ENCODE results near the gene HTATSF1.
A peak's percentile ranks its signal among the peaks of the same experiment; 100 is the strongest.

Gene HTATSF1

DNA sequence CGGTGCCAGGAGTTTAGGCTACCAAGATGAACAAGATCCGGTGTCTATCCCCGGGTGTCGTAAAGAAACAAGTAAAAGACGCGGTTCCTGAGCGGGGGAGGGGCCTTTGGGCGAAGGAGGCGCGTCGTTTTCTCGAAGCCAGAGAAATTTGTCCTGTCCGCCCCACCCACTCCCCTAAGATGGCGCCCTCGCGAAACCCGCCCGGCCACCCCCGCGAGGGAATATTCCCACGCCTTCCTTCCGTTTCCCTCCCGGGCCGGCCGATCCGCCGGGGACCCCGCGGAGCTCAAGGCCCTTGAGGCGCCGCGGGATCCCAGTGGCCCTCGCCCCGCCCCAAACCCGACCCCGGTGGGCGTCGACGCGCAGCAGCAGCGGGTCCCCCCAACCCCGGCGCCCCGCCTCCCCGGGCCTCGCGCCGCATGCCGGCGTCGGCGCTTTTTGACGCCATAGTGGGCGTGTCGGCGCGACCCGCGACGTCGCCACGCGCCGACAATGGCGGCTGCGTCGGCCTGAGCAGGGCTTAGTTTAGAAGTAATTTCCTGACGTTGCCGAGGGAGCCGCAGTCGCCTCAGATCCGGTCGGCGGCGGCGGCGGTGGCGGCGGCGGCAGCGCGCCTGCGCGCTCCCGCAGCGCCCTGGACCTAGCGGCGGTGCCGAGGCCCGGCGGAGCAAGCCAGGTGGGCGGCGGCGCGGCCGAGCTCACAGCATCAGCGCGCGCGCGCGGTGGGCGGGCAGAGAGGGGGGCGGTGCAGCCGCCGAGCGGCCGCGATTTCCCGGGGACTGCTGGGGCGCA is 432 bp upstream of the HTATSF1 start:
- peak; percentile 65 to 95 (median 81) for DNase-seq

DNA sequence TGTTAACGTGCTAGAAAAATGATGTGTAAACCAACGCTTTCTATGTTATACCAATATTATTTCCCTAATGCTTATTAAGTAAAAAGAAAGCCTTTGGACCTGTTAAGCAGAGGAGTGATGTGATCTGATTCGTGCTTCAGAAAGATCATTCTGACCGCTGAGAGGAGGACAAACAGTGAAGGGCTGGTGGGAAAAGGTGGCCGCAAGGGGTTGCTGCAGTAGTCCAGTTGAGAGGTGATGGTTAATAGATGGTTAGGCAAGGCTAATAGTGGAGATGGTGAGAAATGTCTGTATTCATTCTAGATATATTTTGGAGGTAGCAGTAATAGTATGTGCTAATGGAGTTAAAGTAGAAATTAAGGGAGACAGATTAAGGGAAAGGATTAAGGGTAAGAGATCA is 21.7 kb downstream of the HTATSF1 start:
- no peak for DNase-seq

DNA sequence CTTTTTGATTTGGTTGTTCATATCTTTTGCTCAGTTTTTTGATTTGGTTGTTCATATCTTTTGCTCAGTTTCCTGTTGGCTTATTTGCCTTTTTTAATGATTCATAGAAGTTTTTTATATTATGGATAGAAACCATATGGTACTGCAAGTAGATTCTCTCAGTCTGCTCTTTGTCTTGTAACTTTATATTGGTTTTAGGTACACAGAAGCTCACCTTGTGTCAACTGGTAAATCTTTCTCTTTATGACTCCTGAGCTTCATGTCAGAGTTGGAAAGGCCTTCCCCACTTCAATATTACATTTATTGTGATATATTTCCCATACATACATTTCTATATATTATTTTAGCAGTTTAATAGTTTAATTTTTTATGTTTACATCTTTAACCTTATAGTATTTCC is 26.4 kb downstream of the HTATSF1 start:
- DNase-seq, result no peak

DNA sequence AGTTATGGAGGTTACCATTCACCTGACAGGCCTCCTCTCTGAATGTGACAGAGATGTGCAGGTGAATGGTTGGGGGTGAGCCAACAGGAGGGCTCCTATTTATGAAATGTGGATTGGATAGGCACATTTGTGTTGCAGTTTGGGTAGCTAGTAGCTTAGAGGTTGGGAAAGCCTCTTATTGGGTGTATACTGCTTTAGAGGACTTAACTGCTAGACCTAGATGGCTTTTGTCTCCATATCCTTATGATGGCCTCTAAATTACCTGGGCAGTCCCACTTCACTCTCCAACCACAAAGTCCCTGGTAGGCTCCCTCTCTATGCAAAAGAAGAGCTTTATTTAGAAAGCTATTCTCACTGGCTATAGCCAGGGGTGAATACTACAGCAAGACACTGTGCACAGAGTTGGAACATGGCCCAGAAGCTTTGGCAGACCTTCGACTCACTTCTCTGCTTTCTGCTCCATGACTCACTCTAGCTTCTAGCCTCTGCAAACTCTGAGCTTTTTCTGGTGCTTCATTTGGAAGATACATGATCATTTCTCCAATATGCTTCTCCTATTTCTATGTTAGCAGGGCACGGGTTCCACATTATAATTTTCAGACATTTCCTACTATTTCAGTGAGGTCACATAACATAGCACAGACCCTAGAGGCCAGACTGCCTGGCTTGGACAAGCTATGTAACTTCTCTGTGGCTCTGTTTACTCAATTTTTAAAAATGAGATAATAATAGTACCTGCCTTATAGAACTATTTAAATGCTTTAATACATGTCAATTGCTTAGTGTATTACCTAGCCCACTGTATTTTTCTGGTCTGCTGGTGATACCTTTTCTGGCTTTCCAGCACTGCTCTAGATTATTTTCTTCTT is 28.6 kb downstream of the HTATSF1 start:
- DNase-seq, result no peak

DNA sequence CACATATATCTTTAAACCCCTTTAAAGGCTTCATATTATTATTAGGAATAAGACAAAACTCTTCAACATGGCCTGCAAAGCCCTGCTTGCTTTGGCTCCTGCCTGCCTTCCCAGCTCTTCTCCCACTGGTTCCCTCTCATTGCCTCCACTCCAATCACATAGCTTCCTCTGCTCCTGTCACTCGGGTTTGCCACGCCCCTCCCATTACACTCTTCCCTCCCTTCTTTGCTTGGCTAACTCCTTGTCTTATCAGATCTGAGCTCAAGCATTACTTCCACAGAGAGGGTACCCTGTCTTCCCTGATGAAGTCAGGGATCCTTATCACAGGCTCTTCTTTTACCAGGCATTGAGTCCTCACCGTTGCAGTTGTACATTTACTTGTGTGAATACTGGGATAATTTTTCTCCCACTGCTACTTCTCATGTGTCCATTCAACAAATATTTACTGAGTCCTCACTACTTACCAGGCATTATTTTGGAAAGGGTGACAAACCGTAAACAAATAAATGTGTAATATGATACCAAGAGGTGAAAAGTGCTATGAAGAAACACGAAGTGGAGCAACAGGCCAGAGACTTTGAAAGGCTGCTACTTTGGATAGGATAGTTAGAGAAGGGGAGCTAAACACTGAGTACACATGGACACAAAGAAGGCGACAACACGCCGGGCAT is 31.4 kb downstream of the HTATSF1 start:
- no peak for DNase-seq

DNA sequence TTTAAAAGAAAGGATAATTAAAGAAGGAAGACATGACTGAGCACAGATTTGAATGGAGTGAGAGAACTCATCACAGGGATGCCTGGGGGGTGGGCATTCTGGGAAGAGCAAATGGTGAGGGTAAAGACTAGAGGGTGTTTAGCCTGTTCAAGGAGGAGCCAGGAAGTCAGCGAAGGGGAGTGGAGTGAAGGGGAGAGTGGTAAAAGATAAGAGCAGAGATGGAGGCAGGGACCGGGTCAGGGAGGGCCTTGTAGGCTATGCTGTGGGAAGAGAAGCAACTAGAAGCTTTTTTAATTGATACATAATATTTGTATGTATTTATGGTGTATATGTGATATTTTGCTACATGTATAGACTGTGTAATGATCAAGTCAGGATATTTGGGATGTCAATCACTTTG is 32.4 kb downstream of the HTATSF1 start:
- no peak for DNase-seq

DNA sequence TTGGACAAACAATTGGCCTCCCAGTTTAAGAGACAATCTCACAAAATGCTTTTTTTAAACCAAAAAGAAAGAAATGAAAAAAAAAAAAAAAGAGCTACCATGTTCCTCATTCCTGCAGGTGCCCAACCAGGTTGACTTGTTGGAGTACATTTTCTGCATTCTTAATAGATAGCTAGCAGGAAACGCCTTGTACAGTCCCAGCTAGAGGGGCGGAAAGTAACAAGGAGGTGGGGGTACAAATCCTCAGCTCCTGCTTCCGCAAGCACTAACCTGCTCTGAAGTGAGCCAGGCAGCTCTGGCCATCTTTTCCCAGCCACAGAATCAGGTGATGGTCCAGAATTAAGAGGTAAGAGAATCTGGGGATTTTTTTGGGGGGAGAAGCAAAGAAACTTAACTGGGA is 34.6 kb downstream of the HTATSF1 start, which contains the start of gene VGLL1:
TSS of gene VGLL1 (plus strand) at position 265 of the 400 bp plus-strand sequence. CDS start 3,806 bp downstream, outside the sequence.
- no peak for DNase-seq

DNA sequence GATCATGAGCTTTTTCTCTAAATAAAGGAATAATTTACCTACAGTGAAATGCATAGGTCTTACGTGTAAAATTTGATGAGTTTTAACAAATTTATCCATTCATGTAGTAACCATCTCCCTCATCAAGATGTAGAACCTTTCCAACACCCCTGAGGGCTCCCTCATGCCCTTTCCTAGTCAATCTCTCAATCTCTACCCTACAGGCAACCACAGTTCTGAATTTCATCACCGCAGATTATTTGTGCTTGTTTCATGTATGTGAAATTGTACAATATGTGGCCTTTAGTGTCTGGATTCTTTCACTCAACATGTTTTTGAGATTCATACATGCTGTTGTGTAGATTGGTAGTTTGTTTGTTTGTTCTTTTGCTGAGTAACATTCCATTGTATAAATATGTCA is 36.7 kb downstream of the HTATSF1 start:
- no peak for DNase-seq

DNA sequence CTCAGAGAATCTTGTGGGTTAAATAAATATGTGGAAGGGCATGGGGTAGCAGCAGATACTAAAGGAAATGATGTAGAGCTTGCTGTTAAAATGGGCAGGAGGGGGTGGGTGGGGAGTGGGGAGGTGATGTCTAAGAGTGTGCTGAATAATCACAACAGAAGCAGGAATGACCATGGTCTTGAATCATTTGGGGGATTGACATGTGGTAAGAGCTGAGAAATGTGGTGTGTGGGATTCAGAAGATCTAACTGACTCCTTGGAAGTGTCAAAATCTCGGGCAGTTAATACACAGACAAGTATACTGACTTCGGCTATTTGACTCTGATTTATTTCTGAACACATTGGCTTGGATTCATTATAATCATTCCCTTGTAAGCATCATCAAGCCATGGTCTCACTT is 41.4 kb downstream of the HTATSF1 start:
- DNase-seq, result no peak

DNA sequence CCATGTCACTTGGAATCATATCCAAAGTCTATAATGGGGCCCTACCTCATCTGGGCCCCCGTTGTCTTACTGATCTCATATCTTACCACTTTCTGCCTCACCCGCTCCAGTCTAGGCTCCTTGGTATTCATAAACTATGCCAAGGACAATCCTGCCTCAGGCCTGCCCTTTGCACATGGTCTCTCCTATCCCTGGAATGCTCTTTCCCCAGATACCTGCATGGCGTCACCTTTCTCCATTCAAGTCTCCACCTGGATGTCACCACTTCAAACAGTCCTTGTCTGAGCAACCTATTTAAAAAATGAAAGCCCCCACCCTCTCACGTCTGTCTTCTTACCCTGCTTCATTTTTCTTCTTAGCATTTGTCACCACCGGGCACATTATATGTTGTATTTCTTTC is 42.8 kb downstream of the HTATSF1 start:
- DNase-seq, result no peak

DNA sequence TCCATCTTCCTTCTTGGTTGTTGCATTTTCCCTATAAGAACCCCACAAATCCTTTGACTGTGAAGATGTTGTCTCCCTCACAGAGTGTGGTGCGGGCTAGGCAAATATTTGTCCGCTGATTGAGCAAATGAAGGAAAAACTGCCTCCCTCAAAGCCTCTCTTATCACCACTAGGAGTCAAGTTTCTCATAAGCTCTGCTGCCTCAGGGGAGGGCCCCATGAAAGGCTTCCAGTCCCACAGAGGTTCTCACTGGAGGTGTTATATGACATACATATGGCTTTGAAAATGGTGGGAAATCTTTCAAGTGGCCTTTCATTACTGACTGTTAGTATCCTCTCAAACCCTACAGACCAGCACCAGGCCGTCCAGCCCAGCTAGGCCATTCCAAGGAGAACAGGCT is 43.9 kb downstream of the HTATSF1 start:
- DNase-seq, result no peak

DNA sequence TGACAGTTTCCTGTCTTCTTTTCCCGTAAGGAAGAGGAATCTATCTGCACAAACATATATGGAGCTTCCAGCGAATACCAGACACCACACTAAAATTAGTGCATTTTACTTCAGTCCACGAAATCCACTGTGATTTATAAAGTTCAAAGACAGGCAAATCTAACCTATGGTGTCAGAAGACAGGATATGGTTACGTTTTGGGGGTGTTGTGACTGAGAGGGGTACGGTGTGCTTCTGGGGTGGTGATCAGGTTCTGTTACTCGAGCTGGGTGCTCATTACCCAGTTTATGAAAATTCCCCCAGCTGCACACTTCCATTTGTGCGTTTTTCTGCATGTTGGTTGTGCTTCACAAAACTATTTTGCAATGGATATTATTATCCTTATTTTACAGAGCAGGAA is 44.9 kb downstream of the HTATSF1 start:
- DNase-seq, result no peak

DNA sequence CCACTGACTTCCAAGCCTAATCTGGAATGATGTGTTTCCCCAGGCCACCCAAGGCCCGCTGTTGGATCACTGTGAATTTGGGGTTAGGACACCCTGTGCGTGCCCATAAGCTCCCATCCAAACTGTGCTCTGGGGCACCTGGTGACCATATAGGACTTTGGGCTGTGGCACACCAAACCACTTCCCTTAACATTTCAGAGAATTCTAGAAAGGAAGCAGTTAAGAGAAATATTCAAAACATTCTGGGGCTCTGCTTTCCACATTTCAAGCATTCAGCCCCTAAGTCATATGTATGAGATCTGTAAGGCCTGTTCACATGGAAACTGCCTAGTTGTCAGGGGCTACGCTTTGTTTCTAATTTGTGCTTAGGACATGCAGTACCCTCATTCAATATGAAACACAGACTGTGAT is 49.0 kb downstream of the HTATSF1 start:
- DNase-seq, result peak in 1 of 5 experiments; percentile 70

DNA sequence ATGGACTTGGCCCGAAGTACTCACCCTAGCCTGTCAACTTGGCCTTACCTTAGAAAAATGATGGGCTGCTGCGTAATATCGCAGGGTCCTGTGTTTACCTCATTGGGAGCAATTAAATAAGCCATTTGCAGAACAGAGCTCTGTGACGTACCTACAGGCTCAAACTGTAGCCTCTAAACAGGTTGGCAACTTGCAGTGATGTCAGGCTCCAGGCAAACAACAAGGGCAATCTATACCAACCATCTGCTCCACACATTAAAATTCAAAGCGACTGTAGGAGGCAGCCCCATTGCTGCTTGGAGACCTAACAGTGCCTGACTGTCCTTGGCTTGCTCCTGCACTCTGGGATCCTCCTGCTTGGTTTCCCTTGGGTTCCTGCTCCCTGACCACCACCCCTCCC is 51.8 kb downstream of the HTATSF1 start:
- no peak for DNase-seq

DNA sequence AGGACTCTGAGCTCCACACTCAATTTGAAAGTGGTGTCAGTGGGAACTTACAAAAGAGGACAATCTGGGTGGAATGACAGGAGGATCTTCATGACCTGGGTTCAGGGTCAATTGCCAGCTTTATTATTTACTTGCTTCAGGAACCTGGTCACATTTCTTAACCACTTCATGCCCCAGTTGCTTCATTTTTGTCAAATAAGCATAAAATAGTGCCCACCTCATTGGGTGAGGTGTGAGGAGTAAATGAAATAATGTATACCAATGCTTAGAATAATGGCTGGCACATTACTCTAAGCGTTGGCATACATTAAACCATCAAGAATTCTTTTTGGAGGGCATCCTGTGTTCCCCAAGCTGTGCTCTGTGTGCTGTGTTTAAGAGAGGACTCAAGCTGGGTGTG is 54.0 kb downstream of the HTATSF1 start:
- no peak for DNase-seq

DNA sequence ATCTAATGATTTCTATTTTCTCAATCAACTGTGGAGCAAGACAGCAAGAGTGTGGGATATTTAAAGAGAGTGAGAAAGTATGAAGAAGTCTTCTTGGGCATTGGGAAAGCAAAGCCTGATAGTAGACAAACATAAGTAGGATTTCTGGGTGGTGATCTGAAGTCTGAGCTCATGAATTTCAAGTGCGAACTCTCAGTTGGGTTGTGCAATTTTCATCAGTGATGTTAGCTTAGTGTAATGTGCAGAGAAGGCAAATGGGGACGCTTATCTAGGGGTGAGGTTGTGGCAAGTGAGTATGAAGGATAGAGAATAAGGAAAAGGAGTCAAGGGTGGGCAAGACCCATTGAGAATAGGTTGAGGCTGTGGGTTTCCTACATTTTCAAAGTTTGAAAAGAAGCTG is 58.3 kb downstream of the HTATSF1 start:
- no peak for DNase-seq

All from T-helper 2 cell (primary cell).